Stimulated activated CD8-positive, alpha-beta memory T cell treated with anti-CD3 and anti-CD28 coated beads, Interleukin-15, amount 100 ng/mL, for 1 hour (primary cell): ENCODE data around the gene SLC25A12.
"Not testable (repeated sequence)": the region's sequence is repeated elsewhere in the genome, so short reads cannot be mapped to it uniquely, and the experiment has no call there.

ENCODE experiments used
- DNase-seq: peaks from one replicate; pipeline ENCODE4 v3.0.0-alpha.2; 2020; ENCODE audit warnings: low read depth

Gene SLC25A12, protein sequence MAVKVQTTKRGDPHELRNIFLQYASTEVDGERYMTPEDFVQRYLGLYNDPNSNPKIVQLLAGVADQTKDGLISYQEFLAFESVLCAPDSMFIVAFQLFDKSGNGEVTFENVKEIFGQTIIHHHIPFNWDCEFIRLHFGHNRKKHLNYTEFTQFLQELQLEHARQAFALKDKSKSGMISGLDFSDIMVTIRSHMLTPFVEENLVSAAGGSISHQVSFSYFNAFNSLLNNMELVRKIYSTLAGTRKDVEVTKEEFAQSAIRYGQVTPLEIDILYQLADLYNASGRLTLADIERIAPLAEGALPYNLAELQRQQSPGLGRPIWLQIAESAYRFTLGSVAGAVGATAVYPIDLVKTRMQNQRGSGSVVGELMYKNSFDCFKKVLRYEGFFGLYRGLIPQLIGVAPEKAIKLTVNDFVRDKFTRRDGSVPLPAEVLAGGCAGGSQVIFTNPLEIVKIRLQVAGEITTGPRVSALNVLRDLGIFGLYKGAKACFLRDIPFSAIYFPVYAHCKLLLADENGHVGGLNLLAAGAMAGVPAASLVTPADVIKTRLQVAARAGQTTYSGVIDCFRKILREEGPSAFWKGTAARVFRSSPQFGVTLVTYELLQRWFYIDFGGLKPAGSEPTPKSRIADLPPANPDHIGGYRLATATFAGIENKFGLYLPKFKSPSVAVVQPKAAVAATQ

DNA sequence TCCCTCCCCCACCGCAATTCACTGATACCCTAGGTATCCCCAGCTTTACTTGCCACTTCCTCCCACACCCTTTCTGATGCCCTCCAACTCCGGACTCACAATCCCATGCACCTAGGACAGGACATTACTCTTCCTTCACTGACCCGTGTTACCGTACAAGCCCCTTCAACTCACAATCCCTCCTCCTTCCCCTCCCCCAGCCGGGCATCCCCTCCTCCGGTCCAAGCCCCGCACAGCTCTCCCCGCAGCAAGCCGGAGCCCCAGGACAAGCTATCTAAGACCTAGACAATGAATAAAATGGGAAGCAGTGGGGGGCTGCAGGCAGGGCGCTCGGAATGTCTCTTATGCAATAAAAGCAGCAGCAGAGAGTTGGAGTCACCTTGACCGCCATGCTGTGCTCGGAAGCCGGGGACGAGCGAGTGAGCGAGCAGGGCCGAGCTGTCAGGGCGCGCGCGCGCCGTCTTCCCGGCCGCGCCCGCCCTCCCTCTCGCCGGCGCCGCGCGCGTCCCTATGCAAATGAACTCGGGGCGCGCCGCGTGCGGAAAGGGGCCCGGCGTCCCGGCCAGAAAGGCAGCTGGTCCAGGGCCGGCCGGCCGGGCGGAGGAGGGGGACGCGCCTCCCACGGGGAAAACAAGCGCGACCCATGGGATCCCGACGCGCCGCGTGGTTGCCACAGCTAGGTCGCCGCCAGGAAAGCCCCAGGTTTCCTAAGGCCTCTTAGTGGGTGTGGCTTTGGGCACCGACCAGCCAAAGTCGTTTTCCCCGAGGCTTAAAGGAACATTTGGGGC is at the start of gene SLC25A12:
Gene SLC25A12, minus strand, starts transcription at position 421 of the 788 bp plus-strand sequence. Its CDS starts 30 bp downstream, at position 391.
- peak; percentile 33 for DNase-seq

DNA sequence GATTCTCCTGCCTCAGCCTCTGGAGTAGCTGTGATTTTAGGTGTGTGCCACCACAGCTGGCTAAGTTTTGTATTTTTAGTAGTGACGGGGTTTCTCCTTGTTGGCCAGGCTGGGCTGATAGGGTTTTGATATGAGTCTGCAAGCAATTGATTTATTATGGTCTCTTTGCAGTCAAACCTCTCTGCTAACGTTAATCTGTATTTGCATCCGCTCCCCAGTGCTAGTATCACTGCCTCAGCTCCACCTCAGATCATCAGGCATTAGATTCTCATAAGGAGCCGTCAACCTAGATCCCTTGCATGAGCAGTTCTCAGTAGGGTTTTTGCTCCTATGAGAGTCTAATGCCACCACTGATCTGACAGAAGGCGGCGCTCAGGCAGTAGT is 47.3 kb upstream of the SLC25A12 start:
- no peak for DNase-seq

DNA sequence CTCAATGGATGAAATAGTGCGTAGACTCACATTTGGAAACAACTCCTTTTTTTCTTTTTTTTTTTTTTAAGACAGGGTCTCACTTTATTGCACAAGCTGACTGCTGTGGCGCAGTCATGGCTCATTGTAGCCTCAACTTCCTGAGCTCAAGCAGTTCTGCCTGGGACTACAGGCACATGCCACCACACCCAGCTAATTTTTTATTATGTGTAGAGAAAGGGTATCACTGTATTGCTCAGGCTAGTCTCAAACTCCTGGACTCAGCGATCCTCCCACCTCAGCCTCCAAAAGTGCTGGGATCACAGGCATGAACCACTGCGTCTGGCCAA is 45.7 kb upstream of the SLC25A12 start:
- no peak for DNase-seq

DNA sequence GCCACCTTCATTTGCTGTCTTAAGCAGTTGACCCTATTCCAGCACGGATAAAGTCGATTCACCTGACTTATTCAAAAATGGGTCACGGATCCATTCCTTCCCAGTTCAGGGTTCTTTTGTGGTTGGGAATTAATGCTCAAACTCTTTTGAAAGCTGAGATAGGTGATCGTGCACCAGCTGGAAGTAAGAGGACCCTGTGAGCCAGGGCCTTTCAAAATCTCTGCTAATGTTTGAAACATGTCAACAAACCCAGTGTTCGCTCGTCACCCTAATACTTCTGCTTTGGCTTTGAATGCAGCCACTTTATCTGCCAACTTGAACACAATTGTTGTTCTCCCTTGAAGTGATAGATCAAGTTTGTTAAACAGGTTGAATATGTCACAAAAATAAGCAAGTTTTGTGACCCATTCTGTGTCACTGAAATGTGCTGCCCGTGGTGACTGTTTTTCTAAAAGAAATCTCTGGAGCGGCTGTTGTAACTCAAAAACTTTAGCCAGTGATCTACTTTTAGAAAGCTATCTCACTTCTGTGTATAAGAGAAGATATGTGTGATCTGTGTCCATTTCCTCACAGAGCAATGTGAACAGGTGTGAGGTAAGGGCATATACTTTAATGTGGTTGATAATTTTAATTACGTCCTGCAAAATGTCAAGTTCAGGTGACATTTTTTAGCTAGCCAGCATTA is 45.2 kb upstream of the SLC25A12 start:
- no peak for DNase-seq

DNA sequence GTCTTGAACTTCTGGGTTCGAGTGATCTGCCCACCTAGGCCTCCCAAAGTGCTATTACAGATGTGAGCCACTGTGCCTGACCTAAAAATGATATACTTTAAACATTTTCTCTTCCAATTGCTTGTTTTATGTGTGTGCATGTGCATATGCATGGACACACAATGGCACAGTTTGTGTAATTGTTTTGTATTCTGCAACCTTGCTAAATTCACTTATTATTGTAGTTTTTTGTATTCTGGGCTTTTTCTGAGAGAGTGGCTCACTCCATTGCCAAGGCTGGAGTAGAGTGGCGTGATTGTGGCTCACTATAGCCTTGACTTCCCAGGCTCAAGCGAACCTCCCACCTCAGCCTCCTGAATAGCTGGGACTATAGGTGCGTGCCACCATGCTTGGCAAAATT is 36.3 kb upstream of the SLC25A12 start:
- DNase-seq: no peak

DNA sequence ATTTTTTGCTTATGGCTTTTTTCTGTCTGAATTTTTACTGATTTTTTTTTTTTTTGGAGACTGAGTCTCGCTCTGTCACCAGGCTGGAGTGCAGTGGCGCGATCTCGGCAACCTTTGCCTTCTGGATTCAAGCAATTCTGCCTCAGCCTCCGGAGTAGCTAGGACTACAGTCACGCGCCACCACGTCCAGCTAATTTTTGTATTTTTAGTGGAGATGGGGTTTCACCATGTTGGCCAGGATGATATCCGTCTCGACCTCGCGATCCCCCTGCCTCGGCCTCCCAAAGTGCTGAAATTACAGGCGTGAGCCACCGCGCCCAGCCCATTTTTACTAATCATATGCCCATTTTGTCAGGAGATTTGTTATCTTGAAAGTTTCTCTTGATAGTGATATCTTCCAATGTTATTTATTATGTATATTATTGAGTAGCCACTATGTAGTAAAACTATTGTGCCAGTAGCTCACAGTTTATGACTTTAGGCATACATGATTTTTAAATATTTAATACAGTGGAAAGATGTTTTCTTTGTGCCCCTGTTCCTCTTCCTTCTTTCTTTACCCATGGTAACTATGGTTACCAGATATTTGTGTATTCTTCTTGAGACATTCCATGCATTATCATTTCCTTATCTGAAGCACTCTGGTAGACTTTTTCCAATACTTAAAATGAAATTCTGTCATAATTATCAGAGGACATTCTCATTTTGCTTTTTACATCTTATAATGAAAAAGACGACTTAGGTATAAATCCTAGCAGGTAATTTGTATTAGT is 30.3 kb upstream of the SLC25A12 start:
- DNase-seq: no peak

DNA sequence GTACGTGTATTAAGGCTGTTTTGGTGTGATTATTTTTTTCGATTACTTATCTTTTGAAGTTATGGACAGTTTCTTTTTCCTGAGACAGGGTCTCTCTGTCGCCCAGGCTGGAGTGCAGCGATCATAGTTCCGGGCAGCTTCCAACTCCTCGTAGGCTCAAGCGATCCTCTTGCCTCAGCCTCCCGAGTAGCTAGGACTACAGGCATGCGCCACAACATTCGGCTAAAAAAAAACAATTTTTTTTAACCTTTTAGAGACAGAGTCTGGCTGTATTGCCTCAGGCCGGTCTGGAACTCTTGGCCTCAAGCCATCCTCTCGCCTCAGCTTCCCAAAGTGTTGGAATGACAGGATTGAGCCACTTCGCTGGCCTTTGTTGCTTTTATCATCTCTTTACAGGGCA is 29.2 kb upstream of the SLC25A12 start:
- no peak for DNase-seq

DNA sequence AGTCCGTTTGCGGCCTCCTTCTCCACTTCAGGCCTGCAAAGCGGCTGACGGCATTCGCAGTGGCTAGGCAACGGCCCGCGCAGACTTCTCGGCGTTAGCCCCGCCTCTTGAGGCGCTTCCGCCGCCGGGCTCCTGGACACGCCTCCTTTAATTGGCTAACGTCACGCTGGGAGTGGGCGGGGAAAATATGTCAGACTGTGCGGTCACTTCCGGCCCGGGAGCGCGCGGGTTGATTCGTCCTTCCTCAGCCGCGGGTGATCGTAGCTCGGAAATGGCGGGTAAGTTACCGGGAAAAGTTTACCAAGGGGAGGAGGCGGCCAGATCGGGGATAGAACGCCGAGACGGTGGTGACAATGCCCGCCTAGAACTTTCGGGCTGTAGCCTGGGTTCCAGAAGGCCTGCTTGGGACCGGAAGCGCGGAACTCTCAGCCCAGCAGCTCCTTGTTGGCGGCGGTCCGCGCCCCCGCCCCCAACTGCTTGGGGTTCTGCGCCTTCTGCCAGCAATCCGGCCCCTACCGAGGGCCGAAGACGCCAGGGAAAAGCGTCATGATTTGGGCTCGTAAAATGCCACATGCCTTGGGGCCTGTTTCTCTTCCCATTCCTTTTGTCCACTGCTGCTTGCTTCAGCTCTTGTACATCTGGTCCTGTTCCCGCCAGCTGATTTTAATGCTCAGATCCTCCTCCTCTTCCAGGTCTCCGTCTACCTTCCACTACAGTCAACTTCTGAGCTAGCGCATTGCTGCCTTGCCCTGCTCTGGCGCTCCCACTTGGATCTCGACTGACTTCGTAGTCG is 28.4 kb upstream of the SLC25A12 start, which contains the start of gene HAT1:
Gene HAT1, plus strand, starts transcription at position 232 of the 793 bp plus-strand sequence. Its CDS starts 40 bp downstream, at position 272.
- peak; percentile 98 for DNase-seq

DNA sequence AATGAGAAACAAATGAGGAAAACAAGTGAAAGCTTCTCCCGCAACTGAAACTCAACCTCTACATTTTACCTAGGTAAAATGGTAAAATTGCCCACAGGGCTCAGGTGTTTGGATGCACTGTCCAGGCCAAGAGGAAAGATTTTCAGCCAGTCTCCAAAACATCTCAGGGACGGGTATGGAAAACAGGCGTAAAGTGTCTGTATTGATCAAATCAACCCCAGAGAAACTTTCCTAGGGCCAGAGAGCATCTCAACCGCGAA is 27.9 kb upstream of the SLC25A12 start:
- DNase-seq: no peak

DNA sequence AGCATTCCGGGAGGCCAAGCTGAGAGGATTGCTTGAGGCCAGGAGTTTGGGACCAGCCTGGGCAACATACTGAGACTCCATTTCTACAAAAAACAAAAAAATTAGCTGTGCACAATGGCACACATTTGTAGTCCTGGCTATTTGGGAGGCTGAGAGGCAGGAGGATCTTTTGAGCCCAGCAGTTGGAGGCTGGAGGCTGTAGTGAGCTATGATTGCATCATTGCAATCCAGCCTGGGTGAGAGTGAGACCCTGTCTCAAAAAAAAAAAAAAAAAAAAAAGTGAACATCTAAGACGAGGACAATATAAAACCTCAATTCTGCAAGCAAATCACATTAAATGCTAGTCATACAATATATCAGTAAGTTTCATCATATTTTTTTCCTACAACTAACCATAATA is 25.4 kb upstream of the SLC25A12 start:
- no peak for DNase-seq

DNA sequence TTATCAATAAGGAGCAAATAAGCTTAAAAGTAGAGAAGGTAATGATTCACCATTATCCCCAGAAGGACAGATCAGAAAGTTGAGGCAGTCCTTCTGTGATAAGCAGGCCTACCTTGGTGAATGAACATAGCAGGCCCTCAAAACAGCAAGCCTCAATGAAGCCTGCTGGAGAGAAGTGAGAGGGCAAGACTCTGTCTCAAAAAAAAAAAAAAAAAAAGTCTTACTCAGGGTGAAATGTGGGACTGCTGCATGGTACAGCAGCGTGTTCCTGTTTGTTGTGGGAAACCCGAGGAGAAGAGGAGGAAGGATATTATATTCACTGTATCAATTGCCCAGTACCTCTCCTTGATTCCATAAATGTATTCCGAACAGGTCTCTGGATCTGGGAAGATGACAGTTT is 19.5 kb upstream of the SLC25A12 start:
- no peak for DNase-seq

DNA sequence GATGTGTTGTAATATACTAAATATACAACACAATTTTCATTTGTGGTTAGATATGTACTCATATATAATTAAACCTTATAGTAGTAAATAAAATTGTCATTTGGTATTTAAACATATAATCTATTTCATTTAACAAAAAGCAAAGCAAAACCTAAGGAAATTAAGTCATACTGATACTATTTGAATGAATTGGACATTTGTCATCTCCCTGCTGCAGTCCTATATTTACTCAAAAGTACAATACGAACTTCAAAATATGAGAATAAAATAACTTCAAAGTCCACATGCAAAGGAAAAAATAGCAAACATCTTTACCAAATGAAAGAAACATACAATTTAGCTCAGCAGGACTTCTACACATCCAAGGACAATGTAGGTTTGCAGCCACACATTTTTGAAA is 16.4 kb upstream of the SLC25A12 start:
- DNase-seq: no peak

DNA sequence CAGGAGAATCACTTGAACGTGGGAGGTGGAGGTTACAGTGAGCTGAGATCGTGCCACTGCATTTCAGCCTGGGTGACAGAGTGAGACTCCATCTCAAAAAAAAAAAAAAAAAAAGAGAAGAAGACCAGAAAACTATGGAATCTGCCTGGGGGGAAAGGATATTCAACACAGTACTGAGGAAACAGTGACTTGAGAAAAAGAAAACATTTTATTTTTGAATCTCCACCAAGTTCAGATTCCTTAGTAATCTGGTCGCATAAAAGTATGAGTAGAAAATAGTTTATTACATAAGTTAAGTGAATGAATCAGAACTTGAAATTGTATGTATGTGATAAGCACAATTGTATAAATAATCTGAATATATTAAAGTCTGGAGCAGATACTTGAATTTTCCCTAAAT is 15.2 kb upstream of the SLC25A12 start:
- no peak for DNase-seq

DNA sequence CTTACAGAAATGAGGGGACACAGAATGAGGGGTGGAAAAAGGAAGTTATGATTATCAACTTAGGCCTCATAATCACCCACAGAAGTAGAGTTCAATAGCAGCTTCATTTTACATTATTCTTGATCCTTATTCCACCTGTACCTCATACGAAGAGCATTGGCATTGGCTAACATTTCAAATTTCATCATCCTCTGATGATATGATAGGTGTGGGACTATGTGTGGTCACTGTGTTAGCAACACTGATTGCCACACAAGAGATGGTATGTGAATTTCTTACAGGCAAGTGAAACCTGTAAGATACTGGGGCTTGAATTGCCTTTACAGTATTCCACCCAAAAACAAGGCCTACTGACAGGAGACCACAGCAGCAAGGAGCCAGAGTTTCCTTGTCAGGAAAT is 14.2 kb upstream of the SLC25A12 start:
- DNase-seq: no peak

DNA sequence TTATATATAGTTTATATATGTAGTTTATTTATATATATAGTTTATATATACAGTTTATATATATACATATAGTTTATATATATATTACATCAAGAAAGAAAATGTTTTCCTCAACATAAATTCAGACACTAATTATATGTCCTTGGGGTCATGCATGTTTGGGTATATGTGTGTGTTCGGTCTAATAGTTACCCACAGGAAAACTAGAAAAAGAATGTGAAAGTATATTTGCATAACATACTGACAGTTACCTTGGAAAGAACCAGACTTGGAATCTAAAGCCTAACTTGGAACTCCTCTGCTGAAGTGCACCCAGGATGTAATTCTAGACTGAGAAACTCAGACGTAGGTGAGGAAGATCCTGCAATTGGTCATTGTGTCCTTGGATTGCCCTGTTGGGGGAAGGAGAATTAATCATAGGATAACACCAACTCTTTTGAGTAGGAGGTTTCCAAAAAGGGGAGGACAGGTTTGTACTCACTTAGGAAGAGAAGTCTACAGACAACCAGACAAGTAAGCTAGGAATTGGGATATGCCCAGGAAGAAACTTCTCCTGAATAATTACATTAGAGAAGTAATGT is 8.9 kb upstream of the SLC25A12 start:
- no peak for DNase-seq

DNA sequence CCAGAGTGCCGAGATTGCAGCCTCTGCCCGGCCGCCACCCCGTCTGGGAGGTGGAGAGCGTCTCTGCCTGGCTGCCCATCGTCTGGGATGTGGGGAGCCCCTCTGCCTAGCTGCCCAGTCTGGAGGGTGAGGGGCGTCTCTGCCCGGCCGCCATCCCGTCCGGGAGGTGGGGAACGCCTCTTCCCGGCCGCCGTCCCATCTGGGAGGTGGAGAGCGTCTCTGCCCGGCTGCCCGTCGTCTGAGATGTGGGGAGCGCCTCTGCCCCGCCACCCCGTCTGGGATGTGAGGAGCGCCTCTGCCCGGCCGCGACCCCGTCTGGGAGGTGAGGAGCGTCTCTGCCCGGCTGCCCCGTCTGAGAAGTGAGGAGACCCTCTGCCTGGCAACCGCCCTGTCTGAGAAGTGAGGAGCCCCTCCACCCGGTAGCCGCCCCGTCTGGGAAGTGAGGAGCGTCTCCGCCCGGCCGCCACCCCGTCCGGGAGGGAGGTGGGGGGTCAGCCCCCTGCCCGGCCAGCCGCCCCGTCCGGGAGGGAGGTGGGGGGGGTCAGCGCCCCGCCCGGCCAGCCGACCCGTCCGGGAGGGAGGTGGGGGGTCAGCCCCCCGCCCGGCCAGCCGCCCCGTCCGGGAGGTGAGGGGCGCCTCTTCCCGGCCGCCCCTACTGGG is 5.7 kb upstream of the SLC25A12 start:
- DNase-seq: not testable (repeated sequence)

DNA sequence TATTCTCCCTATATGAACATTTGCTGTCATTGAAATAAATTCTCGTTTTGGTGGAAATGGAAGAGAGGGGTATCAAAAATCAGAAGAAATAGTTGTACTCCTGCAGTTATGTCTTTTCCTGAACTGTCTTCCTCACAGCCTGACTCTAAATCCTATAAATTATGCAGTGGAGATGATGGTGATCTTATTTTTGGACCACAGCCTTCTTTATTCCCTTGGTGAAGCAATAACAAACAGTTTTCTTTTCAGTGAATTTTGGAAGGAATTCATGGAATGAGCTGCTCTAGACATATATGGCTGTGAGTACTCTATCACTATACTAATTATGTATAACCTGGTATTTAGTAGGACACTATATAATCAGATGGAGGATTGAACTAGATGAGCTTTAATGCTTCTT is 1.7 kb upstream of the SLC25A12 start:
- no peak for DNase-seq

DNA sequence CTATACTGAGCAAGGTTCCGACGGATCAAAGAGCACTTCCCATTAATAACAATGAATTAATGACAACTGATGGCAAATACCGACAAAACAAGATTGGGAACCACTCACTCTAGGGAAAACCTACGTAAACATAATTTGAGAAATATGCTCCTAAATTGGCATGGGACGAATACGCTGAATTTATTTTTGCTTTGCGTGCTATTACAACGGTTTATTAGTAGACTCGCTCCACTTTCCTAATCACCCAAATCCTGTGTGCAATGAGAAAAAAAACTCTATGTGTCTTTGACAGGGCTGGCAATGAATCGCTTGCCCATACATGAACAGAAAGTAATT is 536 bp upstream of the SLC25A12 start:
- DNase-seq: no peak

DNA sequence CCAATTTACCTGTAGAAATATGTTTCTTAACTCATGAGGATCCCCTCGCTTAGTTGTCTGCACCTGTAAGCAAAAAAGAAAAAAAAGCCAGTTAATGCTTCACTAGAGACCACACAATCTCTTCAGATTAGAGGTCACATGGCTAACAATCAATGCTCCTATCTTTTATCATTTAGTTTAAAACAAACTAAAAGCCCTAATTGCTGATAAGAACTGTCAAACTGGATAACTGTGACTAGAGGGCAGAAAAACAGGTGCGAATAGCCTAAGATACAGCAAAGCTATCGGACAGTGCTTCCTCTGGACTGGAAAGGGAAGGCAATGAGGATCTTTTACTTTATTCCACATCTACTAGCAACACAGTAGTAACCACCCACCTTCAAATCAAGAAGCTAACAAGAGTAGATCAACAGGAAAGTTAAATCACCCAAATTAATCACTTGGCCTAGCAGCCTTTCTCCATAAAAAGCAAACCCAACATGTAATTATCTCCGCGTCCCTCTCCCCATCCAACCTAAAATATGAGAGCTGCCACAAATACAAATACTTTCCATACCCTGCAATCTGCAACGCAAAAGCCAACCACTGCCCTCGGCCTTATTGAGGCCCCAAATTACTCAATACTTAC is 734 bp downstream of the SLC25A12 start:
- no peak for DNase-seq

DNA sequence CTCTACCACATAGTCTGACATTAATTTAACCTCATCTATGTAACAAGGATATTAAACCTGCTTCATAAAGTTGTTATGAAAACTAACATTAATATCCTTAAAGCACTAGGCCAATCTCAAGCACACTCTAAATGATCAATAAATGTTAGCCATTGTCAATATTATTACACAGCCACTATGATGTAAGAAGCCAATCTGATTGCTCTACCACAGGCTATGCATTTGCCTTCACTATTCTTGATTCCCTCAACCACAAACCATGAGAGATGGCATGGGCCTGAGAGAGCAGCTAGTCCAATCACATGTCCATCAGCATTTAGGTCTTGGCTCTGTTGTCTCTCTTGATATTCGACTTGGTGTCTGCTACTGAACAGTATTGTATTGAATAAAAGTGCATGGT is 4.2 kb downstream of the SLC25A12 start:
- no peak for DNase-seq
